Mesenchymal stem cell (in vitro differentiated cells and primary cell): ENCODE results near the gene ST8SIA6.

Experiments used
- DNase-seq: peaks from one replicate; pipeline ENCODE4 v3.0.0-alpha.2; 2013
- H2AFZ ChIP-seq: one replicate; pipeline ENCODE4 v1.6.1; 2013; ENCODE audit warnings: low read depth, mild to moderate bottlenecking, control low read depth, inconsistent platforms, low read length, moderate library complexity
- H2AK5ac ChIP-seq: 2 replicates; pipeline ENCODE4 v1.6.1; 2013; ENCODE audit warnings: low read length, moderate library complexity, mild to moderate bottlenecking, inconsistent platforms; ENCODE audit not compliant: severe bottlenecking
- H2BK120ac ChIP-seq: one replicate; pipeline ENCODE4 v1.6.1; 2013; ENCODE audit warnings: low read depth, mild to moderate bottlenecking, inconsistent platforms, low read length, moderate library complexity
- H2BK12ac ChIP-seq, 2 experiments: one replicate each; pipeline ENCODE4 v1.6.1; 2013; ENCODE audit warnings: inconsistent platforms in 2 of 2, low read length in 2 of 2, mild to moderate bottlenecking in 2 of 2, moderate library complexity in 2 of 2, control low read depth in 1 of 2
- H2BK15ac ChIP-seq: one replicate; pipeline ENCODE4 v1.6.1; 2013; ENCODE audit warnings: mild to moderate bottlenecking, low read depth, inconsistent platforms; ENCODE audit not compliant: poor library complexity, severe bottlenecking
- H2BK5ac ChIP-seq: 2 replicates; pipeline ENCODE4 v1.6.1; 2013; ENCODE audit warnings: low read depth, mild to moderate bottlenecking, low read length, control low read depth, inconsistent platforms; ENCODE audit not compliant: poor library complexity, severe bottlenecking
- H3K14ac ChIP-seq, 2 experiments: one replicate each; pipeline ENCODE4 v1.6.1; 2013; ENCODE audit warnings: inconsistent platforms in 2 of 2, low read length in 2 of 2, control low read depth in 1 of 2, mild to moderate bottlenecking in 1 of 2, moderate library complexity in 1 of 2
- H3K18ac ChIP-seq, 2 experiments: one replicate each; pipeline ENCODE4 v1.6.1; 2013; ENCODE audit warnings: inconsistent platforms in 2 of 2, low read length in 2 of 2, control low read depth in 1 of 2, low read depth in 1 of 2, mild to moderate bottlenecking in 1 of 2
- H3K23ac ChIP-seq, 2 experiments: one replicate each; pipeline ENCODE4 v1.6.1; 2013; ENCODE audit warnings: inconsistent platforms in 2 of 2, low read length in 2 of 2, mild to moderate bottlenecking in 2 of 2, moderate library complexity in 2 of 2, control low read depth in 1 of 2
- H3K27ac ChIP-seq: 2 replicates; pipeline ENCODE4 v1.5.1; 2013; ENCODE audit warnings: mild to moderate bottlenecking, moderate library complexity, low read length, control low read depth, inconsistent platforms; ENCODE audit not compliant: poor library complexity, severe bottlenecking
- H3K27me3 ChIP-seq, 2 experiments: 2 replicates each; pipeline versions ENCODE4 v1.6.1 to v1.7.0; 2013; ENCODE audit warnings: low read length in 2 of 2, mild to moderate bottlenecking in 2 of 2, moderate library complexity in 2 of 2, control low read depth in 1 of 2, inconsistent platforms in 1 of 2; ENCODE audit not compliant: control insufficient read depth in 1 of 2, insufficient read depth in 1 of 2
- H3K36me3 ChIP-seq, 2 experiments: 2 replicates each; pipeline versions ENCODE4 v1.6.1 to v1.7.0; 2013; ENCODE audit warnings: low read length in 2 of 2, control low read depth in 1 of 2, inconsistent platforms in 1 of 2, low read depth in 1 of 2, mild to moderate bottlenecking in 1 of 2; ENCODE audit not compliant: insufficient read depth in 2 of 2, control insufficient read depth in 1 of 2
- H3K4ac ChIP-seq, 2 experiments: one replicate each; pipeline ENCODE4 v1.6.1; 2013; ENCODE audit warnings: inconsistent platforms in 2 of 2, low read length in 2 of 2, mild to moderate bottlenecking in 2 of 2, moderate library complexity in 2 of 2, control low read depth in 1 of 2, low read depth in 1 of 2
- H3K4me1 ChIP-seq: 2 replicates; pipeline ENCODE4 v1.6.1; 2013; ENCODE audit warnings: low read depth, low read length, control low read depth; ENCODE audit not compliant: control insufficient read depth, insufficient read depth
- H3K4me2 ChIP-seq: 2 replicates; pipeline ENCODE4 v1.6.1; 2013; ENCODE audit warnings: low read length, mild to moderate bottlenecking, inconsistent platforms; ENCODE audit not compliant: poor library complexity, severe bottlenecking
- H3K4me3 ChIP-seq, 2 experiments: 2 replicates each; pipeline versions ENCODE4 v1.5.1 to v1.7.0; 2013; ENCODE audit warnings: low read length in 2 of 2, mild to moderate bottlenecking in 2 of 2, control low read depth in 1 of 2, low read depth in 1 of 2; ENCODE audit not compliant: insufficient read depth in 1 of 2
- H3K79me1 ChIP-seq: replicated peaks from 2 replicates; pipeline ENCODE4 v1.6.1; 2013; ENCODE audit warnings: mild to moderate bottlenecking, control low read depth, low read length, inconsistent platforms; ENCODE audit not compliant: poor library complexity, severe bottlenecking
- H3K9ac ChIP-seq: 2 replicates; pipeline ENCODE4 v1.7.0; 2013; ENCODE audit warnings: mild to moderate bottlenecking, low read length, moderate library complexity
- H3K9me3 ChIP-seq: 2 replicates; pipeline ENCODE4 v1.7.0; 2013; ENCODE audit warnings: mild to moderate bottlenecking, low read length; ENCODE audit not compliant: control insufficient read depth
- H4K8ac ChIP-seq: one replicate; pipeline ENCODE4 v1.6.1; 2013; ENCODE audit warnings: inconsistent platforms, mild to moderate bottlenecking, low read length, moderate library complexity
- H4K91ac ChIP-seq: one replicate; pipeline ENCODE4 v1.6.1; 2013; ENCODE audit warnings: mild to moderate bottlenecking, low read length, inconsistent platforms
- WGBS: methylation state at CpG from one replicate; pipeline ENCODE4 v1.1.7; 2013; ENCODE audit warnings: mixed read lengths; 5-methylcytosine and 5-hydroxymethylcytosine counted together

The ST8SIA6 gene

GRCh38 chr10:17380888-17381287 is 73.5 kb downstream of the ST8SIA6 start:
- WGBS: 88% methylated on average over 2 of the region's 5 CpGs
- Histone ChIP-seq H3K9me3 (no peaks in the 10 kb centered on the region), H3K4ac (no peak overlapping the region), H2AFZ (no peak overlapping the region), H2AK5ac (no peak overlapping the region), H3K4me3 (no peak overlapping the region), H3K18ac (no peak overlapping the region), H3K27me3 (no peaks in the 10 kb centered on the region), H3K36me3 (no peaks in the 10 kb centered on the region), H3K4me1 (no peaks in the 10 kb centered on the region), H3K9ac (no peak overlapping the region), H2BK120ac (no peak overlapping the region), H2BK5ac (no peak overlapping the region), H4K8ac (no peak overlapping the region), H2BK12ac (no peak overlapping the region), H3K14ac (no peak overlapping the region), H3K4me2 (no peak overlapping the region), H3K23ac (no peak overlapping the region), H3K79me1 (no peaks in the 10 kb centered on the region), H4K91ac (no peak overlapping the region), H2BK15ac (no peak overlapping the region), H3K27ac (no peak overlapping the region)
- DNase-seq: no peak

- Histone ChIP-seq H2BK12ac (no peak overlapping the region), H2BK5ac (no peak overlapping the region)
- 86% methylated on average over 1 of the region's 1 CpG for WGBS
Measured at GRCh38 chr10:17380016-17380415, 74.4 kb downstream of the ST8SIA6 start.

GRCh38 chr10:17379151-17379690 is 75.2 kb downstream of the ST8SIA6 start:
- H3K23ac ChIP-seq: no peak overlapping the region
- no peak overlapping the region for H2BK12ac ChIP-seq
- no peak overlapping the region for H2BK5ac ChIP-seq
- no peak overlapping the region for H3K4me2 ChIP-seq
- no peak overlapping the region for H2BK120ac ChIP-seq
- no peak overlapping the region for H3K9ac ChIP-seq
- no peaks in the 10 kb centered on the region for H3K9me3 ChIP-seq
- H3K79me1 ChIP-seq: no peaks in the 10 kb centered on the region
- no peaks in the 10 kb centered on the region for H3K27me3 ChIP-seq
- no peak overlapping the region for H3K4me3 ChIP-seq
- H2BK15ac ChIP-seq: no peak overlapping the region
- no peak overlapping the region for H3K18ac ChIP-seq
- no peak overlapping the region for H4K91ac ChIP-seq
- no peak overlapping the region for H3K27ac ChIP-seq
- no peak overlapping the region for H3K4ac ChIP-seq
- H2AFZ ChIP-seq: no peak overlapping the region
- 23% methylated on average over 5 of the region's 6 CpGs for WGBS
- H4K8ac ChIP-seq: no peak overlapping the region
- no peak for DNase-seq
- H3K14ac ChIP-seq: no peak overlapping the region
- H3K4me1 ChIP-seq: no peaks in the 10 kb centered on the region
- no peak overlapping the region for H2AK5ac ChIP-seq
- H3K36me3 ChIP-seq: no peaks in the 10 kb centered on the region

More at GRCh38 chr10:17380016-17380415, 74.4 kb downstream of the ST8SIA6 start:
- Histone ChIP-seq H3K4ac (no peak overlapping the region), H3K4me3 (no peak overlapping the region), H4K8ac (no peak overlapping the region), H3K9me3 (no peaks in the 10 kb centered on the region), H3K23ac (no peak overlapping the region), H2AFZ (no peak overlapping the region), H2AK5ac (no peak overlapping the region), H3K27me3 (no peaks in the 10 kb centered on the region), H3K36me3 (no peaks in the 10 kb centered on the region), H4K91ac (no peak overlapping the region), H3K79me1 (no peaks in the 10 kb centered on the region), H3K14ac (no peak overlapping the region), H3K4me1 (no peaks in the 10 kb centered on the region), H3K9ac (no peak overlapping the region), H2BK15ac (no peak overlapping the region), H2BK120ac (no peak overlapping the region), H3K18ac (no peak overlapping the region), H3K27ac (no peak overlapping the region), H3K4me2 (no peak overlapping the region)
- no peak for DNase-seq

- peak; percentile 6 for DNase-seq
- H2BK120ac ChIP-seq: no peak overlapping the region
- H3K18ac ChIP-seq: no peak overlapping the region
- no peaks in the 10 kb centered on the region for H3K36me3 ChIP-seq
- H3K14ac ChIP-seq: no peak overlapping the region
- no peaks in the 10 kb centered on the region for H3K4me1 ChIP-seq
- H3K9ac ChIP-seq: no peak overlapping the region
- no peak overlapping the region for H3K4ac ChIP-seq
- 75% methylated on average over 9 of the region's 10 CpGs for WGBS
- no peak overlapping the region for H2BK5ac ChIP-seq
- no peak overlapping the region for H2AK5ac ChIP-seq
- no peak overlapping the region for H2BK15ac ChIP-seq
- H3K4me3 ChIP-seq: no peak overlapping the region
- H3K4me2 ChIP-seq: no peak overlapping the region
- no peaks in the 10 kb centered on the region for H3K9me3 ChIP-seq
- no peak overlapping the region for H3K27ac ChIP-seq
- H3K79me1 ChIP-seq: no peaks in the 10 kb centered on the region
- no peak overlapping the region for H2BK12ac ChIP-seq
- no peak overlapping the region for H4K8ac ChIP-seq
- H3K23ac ChIP-seq: no peak overlapping the region
- no peak overlapping the region for H4K91ac ChIP-seq
- no peaks in the 10 kb centered on the region for H3K27me3 ChIP-seq
- H2AFZ ChIP-seq: no peak overlapping the region
Measured at GRCh38 chr10:17375936-17376584, 78.3 kb downstream of the ST8SIA6 start.
